ENCODE results near the gene TSPAN33. TPM values are rescaled to one million over a fixed set of nuclear protein-coding genes. Genes with fewer than 3 reads are reported as not detected.

The TSPAN33 gene
- total and polyA plus RNA-seq, 4 donors: 3.3 to 8.2 (median 5.9) TPM

GRCh38 chr7:129168231-129169021, 23.9 kb downstream of the TSPAN33 start:
- ATAC-seq (ENCODE audit: insufficient read depth, low FRiP score): no peak
- Histone ChIP-seq H3K9ac (ENCODE audit: insufficient read depth in 1 of 2, low read length in 2 of 2) (no peak overlapping the region), H3K4me3 (no peak overlapping the region), H3K36me3 (ENCODE audit: control insufficient read depth in 4 of 4, insufficient read depth in 4 of 4, low read length in 4 of 4) (no peaks in the 10 kb centered on the region), H3K4me1 (ENCODE audit: control insufficient read depth in 5 of 5, insufficient read depth in 5 of 5, low read length in 5 of 5) (peaks cover 0 to 26% (median 2%) of the 10 kb centered on the region in 5 donors), H3K9me3 (ENCODE audit: control insufficient read depth in 4 of 4, insufficient read depth in 3 of 4, low read length in 3 of 4) (no peaks in the 10 kb centered on the region), H3K27ac (ENCODE audit: low read depth in 1 of 2, low read length in 1 of 2) (no peak overlapping the region), H3K27me3 (ENCODE audit: control insufficient read depth in 3 of 3, insufficient read depth in 3 of 3, low read length in 2 of 3) (peaks cover 0 to 35% (median 0%) of the 10 kb centered on the region in 3 donors)
- DNase-seq: peak; percentile 63 to 79 (median 78)
- TF ChIP-seq CTCF (IDR thresholded peaks at IDR 0.05; ENCODE audit: control extremely low read depth, extremely low read depth): no peak
- WGBS, 2 donors: 49 to 62% methylated on average over 20 of the region's 20 CpGs

GRCh38 chr7:129169171-129169671, 24.7 kb downstream of the TSPAN33 start:
- peaks cover 0 to 32% (median 0%) of the 10 kb centered on the region in 3 donors for H3K27me3 ChIP-seq (ENCODE audit: control insufficient read depth in 3 of 3, insufficient read depth in 3 of 3, low read length in 2 of 3)
- TF ChIP-seq CTCF (IDR thresholded peaks at IDR 0.05; ENCODE audit: control extremely low read depth, extremely low read depth): no peak
- ATAC-seq (ENCODE audit: insufficient read depth, low FRiP score): peak; percentile 70
- peaks cover 0 to 2% (median 0%) of the 10 kb centered on the region in 4 donors for H3K9me3 ChIP-seq (ENCODE audit: control insufficient read depth in 4 of 4, insufficient read depth in 3 of 4, low read length in 3 of 4)
- peaks cover 0 to 26% (median 2%) of the 10 kb centered on the region in 5 donors for H3K4me1 ChIP-seq (ENCODE audit: control insufficient read depth in 5 of 5, insufficient read depth in 5 of 5, low read length in 5 of 5)
- peak overlapping the region; percentile 39 to 46 for H3K9ac ChIP-seq (ENCODE audit: insufficient read depth in 1 of 2, low read length in 2 of 2)
- no peak overlapping the region for H3K4me3 ChIP-seq
- no peak overlapping the region for H3K27ac ChIP-seq (ENCODE audit: low read depth in 1 of 2, low read length in 1 of 2)
- DNase-seq: peak; percentile 75 to 86 (median 84)
- WGBS, 2 donors: 2 to 3% methylated on average over 30 to 47 of the region's 47 CpGs
- H3K36me3 ChIP-seq (ENCODE audit: control insufficient read depth in 4 of 4, insufficient read depth in 4 of 4, low read length in 4 of 4): no peaks in the 10 kb centered on the region

DNA sequence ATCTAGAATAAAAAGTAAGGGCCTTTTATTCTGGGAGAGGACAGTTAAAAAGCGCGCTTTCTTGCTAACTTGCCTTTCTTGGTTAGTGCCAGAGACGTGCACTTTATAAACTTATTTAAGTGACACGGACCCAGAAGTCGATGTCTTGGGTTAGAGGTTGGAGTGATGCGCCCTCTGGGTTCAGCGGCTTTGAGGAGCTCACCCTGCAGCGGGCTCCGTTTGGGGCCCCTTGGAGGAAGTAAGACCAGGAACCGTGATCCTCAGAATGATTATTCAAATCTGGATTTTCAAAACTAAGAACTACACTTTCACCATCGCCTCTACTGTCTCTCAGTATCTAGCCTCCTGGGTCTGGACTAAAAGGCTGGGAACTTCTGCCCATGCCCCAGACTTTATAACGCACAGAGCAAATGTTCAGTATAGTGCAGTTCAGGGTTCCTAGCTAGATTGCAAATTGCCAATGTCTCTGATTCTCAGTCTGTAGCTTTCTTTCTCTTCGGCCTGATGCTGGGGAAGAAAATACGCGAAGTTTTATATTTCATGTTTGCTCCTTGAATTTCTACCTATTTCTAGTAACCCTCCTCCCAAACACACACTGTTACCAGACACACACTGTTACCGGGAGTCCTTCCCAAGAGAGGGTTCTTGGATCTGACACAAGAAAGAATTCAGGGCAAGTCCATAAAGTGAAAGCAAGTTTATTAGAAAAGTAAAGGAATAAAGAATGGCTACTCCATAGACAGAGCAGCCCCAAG, 25.4 kb downstream of the TSPAN33 start:
- peaks cover 0 to 2% (median 0%) of the 10 kb centered on the region in 4 donors for H3K9me3 ChIP-seq (ENCODE audit: control insufficient read depth in 4 of 4, insufficient read depth in 3 of 4, low read length in 3 of 4)
- peaks cover 0 to 30% (median 0%) of the 10 kb centered on the region in 3 donors for H3K27me3 ChIP-seq (ENCODE audit: control insufficient read depth in 3 of 3, insufficient read depth in 3 of 3, low read length in 2 of 3)
- H3K27ac ChIP-seq (ENCODE audit: low read depth in 1 of 2, low read length in 1 of 2): no peak overlapping the region

More for the DNA sequence above, 25.4 kb downstream of the TSPAN33 start:
- Histone ChIP-seq H3K4me1 (ENCODE audit: control insufficient read depth in 5 of 5, insufficient read depth in 5 of 5, low read length in 5 of 5) (peaks cover 0 to 26% (median 2%) of the 10 kb centered on the region in 5 donors), H3K4me3 (no peak overlapping the region), H3K9ac (ENCODE audit: insufficient read depth in 1 of 2, low read length in 2 of 2) (peak overlapping the region in 1 of 2 donors; percentile 46), H3K36me3 (ENCODE audit: control insufficient read depth in 4 of 4, insufficient read depth in 4 of 4, low read length in 4 of 4) (no peaks in the 10 kb centered on the region)
- DNase-seq (no peak), ATAC-seq (ENCODE audit: insufficient read depth, low FRiP score) (no peak)
- 29 to 38% methylated on average over 16 of the region's 16 CpGs for WGBS, 2 donors
- TF ChIP-seq CTCF (IDR thresholded peaks at IDR 0.05; ENCODE audit: control extremely low read depth, extremely low read depth): no peak

All from lung (tissue), 12 donors.